GM12875 (cell line): Measurements from ENCODE around the gene FYCO1.

Experiments used
- H3K4me3 ChIP-seq: one replicate; pipeline ENCODE4 v1.5.1; 2011; ENCODE audit warnings: low read depth, low read length, control low read depth
- TF ChIP-seq, protein P1 (sequence below): IDR thresholded peaks from 2 replicates; pipeline ENCODE4 v1.5.1; 2011; ENCODE audit warnings: low read depth, mild to moderate bottlenecking, control low read depth, inconsistent platforms, low read length, moderate library complexity, borderline replicate concordance; ENCODE audit not compliant: insufficient read depth

FYCO1 gene

DNA sequence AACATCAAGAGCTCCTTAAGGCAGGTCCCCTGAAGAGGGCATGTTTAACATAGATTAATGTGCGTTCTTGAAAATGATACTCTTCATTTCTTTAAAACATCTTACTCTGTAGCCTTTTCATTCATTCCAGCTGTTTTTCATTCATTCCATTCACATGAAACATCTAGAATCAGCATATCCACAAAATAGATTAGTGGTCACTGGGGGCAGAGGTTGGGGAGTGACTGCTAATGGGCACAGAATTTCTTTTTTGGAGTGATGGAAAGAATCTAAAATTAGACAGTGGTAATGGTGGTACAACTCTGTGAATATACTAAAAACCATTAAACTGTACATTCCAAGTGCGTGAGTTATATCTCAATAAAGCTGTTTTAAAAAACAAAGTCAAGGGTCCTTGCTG is 67.7 kb downstream of the FYCO1 start:
- H3K4me3 ChIP-seq: no peak overlapping the region
- TF ChIP-seq, protein P1, sequence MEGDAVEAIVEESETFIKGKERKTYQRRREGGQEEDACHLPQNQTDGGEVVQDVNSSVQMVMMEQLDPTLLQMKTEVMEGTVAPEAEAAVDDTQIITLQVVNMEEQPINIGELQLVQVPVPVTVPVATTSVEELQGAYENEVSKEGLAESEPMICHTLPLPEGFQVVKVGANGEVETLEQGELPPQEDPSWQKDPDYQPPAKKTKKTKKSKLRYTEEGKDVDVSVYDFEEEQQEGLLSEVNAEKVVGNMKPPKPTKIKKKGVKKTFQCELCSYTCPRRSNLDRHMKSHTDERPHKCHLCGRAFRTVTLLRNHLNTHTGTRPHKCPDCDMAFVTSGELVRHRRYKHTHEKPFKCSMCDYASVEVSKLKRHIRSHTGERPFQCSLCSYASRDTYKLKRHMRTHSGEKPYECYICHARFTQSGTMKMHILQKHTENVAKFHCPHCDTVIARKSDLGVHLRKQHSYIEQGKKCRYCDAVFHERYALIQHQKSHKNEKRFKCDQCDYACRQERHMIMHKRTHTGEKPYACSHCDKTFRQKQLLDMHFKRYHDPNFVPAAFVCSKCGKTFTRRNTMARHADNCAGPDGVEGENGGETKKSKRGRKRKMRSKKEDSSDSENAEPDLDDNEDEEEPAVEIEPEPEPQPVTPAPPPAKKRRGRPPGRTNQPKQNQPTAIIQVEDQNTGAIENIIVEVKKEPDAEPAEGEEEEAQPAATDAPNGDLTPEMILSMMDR: no peak

DNA sequence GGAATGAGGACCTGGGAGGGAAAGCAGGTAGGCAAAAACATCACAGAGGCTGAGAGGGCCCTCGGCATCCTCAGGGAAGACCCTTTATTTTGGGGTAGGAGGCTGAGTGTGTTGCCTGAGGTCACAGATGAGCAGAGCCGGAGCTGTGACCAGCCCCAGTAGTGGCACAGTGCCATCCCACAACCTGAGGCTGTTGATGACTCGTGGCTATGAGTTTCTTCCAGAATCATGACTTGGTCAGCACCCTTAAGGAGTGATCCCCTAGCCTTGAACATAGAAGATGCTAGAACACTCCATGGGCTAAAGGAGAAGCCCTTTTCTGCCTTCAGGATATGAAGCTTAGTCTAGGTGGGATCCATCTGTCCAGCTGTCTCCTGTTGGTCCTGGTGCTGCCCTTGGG is 71.9 kb downstream of the FYCO1 start:
- TF ChIP-seq, protein P1: no peak
- no peak overlapping the region for H3K4me3 ChIP-seq

DNA sequence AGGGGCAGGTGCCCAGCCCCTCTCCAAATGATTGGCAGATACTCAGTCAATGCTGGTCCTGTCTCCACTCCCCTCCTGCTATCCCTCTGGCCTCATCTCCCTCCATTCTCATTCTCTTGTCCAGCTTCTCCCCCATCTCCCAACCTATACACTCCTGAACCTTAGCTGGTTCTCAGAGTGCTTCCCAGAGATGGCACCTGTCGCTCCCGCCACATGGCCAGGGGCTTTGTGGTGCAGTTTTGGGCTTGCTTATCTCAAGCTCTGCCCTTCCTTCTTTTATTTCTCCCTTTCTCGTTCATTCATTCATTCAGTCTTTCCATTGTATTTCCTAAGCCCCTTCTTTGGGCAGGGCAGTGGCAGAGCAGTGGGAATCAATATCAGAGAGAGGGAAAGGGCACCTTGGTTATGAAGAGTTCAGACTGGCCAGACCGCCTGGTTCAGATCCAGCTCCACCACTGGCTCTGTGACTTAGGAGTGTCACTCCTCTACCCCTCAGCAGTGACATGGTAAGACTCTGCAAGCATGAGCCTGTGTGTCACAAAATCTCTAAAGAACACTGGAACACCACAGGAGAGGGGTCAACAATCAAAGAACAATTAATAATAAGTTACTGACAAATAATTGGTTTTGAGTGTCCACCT is 72.6 kb downstream of the FYCO1 start:
- TF ChIP-seq, protein P1: no peak
- H3K4me3 ChIP-seq: no peak overlapping the region

DNA sequence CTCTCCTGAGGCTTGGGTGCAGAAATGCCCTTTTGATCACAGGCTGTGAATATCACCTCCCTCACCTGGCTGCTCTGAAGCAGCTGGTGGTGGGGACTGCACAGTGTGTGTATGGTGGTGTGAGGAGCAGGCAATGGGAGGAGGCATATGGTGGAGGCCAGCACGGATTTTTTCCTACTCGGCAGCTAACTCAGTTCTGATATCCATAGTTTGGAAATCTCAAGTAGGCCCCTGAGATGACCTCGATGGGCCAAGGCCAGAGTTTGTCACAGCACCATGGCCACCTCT is 73.6 kb downstream of the FYCO1 start:
- H3K4me3 ChIP-seq: no peak overlapping the region
- TF ChIP-seq, protein P1: no peak

DNA sequence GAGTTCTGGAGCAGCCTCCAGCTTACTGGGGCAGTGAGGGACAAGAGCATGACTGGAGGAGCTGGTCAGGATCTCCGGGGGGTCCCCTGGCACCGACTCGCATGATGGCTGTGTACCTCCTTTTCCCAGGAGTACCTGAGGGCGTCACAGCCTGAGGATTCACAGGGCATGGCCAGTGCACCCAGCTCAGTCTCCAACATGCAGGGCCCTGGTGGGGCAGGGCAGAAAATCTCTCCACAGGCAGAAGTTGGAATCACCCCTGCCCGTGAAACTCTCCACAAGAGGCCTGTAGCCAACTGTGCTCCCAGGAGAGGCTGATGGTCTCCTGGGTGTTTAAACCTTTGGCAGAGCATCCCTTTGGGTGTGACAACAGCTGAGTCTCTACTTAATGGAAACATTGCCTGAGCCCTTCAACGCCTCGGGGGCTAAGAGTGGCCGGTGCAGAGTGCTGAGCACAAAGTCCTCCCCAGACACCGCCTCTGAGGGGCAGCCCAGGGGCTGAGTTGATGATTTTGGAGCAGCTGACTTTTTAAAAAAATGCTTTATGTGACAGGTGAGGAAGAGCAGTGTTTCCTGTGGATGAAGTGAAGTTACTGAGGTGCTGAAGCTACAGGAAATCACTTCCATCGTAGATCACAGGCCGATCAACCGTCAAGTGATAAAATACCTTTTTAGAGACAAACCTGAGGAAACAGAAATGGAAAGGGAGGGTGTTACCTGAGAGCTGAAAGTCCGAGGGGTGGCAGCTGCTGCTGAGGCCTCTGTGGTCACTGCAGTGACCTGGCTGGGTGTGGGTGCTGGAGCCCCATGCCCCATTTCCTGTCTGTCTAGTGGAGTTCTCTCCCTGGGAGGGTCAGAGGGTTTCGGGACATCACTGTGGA is 74.2 kb downstream of the FYCO1 start:
- no peak overlapping the region for H3K4me3 ChIP-seq
- TF ChIP-seq, protein P1: no peak

DNA sequence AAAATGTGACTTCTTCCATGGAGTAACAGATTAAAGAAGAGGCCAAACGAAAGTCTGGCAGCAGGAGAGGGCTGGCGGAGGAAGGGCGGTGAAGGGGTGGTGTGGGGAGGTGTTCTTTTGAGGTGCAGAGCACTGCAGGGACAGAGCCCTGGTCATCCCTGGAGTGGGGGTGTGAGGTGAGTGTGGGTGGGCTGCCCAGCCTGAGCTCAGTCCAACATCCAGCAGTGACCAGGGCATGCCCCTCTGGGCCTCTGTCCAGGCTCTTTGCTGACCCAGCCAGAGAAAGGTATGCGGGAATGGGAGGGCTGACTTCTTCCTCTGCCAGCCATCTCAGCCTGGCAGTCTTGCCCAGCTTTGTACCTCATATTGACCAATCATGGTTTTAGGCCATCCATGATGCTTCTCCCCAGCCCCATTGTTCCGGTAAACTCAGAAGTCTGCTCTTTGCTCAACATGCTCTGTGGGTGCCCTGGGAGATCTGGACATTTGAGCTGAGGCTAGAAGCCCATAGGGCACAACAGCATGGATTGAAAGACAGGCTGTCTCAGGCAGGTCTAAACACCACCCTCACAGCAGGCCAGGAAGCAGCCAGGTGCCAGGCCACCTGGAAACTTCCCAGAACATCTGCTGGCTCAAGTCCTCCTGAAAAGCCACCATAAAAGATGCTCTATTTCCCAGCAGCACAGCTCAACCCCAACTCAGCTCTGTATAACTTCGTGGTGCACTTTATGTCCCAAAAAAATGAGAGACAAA is 78.3 kb downstream of the FYCO1 start:
- TF ChIP-seq, protein P1: no peak
- no peak overlapping the region for H3K4me3 ChIP-seq
